Stimulated activated CD8-positive, alpha-beta memory T cell treated with anti-CD3 and anti-CD28 coated beads, Interleukin-15, amount 100 ng/mL, for 48 hours (primary cell): Measurements from ENCODE around the gene ATG2B.
"Not testable (repeated sequence)": the region's sequence is repeated elsewhere in the genome, so short reads cannot be mapped to it uniquely, and the experiment has no call there.

Experiments
- DNase-seq, 2 donors: peaks; one replicate each; pipeline ENCODE4 v3.0.0-alpha.2; 2020; ENCODE audit warnings: low read depth in 2 of 2

The ATG2B gene

GRCh38 chr14:96380735-96381134 lies 17.6 kb upstream of the ATG2B start:
- no peak for DNase-seq

- DNase-seq, result no peak
Measured at GRCh38 chr14:96376093-96376492, 13.0 kb upstream of the ATG2B start.

DNA sequence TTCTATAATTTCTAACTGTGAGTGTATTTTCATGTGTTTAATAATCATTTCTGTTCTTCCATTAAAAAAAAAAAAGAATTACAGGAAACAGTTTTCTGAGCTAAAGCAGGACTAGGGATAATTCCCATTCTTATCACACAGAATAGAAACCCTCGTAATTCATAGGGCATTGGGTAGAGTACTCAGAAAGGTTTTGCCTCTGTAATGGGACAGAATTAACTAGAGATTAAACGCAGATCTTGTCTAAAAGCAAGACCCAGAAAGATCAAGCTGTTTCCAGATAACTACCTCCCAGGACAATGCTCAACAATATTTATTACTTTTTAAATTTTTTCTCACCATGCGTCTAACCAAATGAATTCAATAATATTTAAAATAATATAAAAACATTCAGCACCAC lies 10.4 kb upstream of the ATG2B start:
- no peak for DNase-seq

- no peak for DNase-seq
Measured at GRCh38 chr14:96370528-96370927, 7.4 kb upstream of the ATG2B start.

GRCh38 chr14:96368534-96368933 lies 5.4 kb upstream of the ATG2B start:
- DNase-seq, result no peak

- no peak for DNase-seq
Measured at GRCh38 chr14:96364962-96365361, 1.8 kb upstream of the ATG2B start.

DNA sequence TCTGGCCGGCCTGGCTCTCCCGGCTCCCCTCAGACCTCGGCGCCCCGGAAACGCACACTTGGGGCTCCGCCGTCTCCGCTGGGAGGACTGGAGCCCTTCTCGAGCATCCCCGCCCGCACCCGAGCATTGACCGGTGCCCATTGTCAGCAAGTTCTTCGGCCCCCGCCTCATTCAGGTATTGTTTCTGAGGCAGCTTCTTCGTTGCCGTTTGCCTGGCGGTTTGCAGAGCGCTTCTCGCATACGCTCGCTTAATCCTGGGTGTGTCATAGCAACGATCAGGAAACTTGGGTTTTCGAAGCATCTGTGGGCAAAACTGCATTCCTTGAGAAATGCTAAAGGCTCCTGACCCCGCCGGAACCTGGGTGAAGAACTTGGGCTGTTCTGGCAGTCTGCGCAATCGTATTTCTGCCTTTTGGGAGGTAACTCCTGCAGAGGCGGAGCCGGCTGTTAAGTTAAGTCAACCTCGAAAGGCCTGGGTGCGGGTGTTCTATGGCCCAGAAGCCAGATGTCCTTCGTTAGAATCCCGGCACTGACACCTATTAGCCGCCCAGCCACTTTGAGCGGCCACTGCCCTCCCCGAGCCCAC lies 703 bp upstream of the ATG2B start:
- peak; percentile 4 to 8 for DNase-seq

DNA sequence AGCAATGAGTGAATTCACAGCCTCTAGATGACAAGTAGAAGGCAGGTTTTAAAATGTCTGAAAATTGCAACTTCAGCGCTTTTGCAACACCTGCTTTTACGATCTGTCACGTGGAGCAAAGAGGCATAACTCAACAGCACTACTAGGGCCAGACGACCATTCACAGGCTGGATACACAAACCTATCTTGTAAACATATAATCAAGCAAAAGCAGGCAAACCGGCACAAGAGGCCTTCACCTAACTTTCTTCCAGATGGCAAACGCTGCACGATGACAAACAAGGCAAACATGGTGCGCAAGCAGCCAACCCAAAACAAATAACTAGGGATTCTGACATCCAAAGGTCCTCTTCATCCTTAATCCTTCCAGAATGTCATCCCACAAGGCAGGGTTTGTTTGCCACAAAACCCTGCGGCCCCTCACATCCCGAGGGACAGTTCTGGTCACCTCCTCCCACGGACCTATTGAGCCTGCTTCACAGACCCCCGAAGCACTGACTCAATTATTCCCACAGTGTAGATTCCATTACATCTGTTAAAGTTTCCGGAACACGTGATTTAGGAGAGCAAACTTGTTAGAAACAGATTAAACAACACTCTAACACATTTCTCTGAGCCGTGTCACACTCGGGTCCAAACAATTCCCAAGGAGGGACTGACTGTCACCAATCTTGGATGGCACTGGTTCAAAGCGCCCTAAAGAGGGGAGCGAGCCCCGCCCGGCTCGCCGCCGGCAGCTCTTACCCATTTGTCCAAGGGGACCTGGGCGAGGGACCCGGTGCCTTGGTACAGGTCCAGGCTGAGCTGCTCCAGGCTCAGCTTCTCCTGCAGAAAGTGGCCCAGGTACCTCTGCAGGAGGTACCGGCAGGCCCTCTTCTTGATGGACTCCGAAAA lies 823 bp downstream of the ATG2B start:
- no peak for DNase-seq

DNA sequence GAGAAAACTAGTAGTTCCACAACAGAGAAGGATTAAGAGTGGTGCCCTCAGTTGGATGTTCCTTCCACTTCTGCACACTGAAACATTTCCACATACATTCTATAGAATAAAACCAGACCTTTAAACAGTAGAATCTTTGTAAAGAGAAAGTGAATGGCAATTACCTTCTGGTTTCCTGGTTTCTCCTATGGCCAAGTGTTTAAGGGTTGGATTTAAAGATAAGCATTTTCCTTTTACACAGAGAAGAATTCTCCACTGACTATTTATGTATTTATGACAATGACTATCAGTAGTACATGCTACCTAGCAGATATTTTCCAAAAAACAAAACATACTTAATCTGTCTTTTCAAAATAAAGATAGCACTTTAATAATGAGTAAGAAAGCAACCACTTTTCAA lies 3.2 kb downstream of the ATG2B start:
- DNase-seq, result no peak

GRCh38 chr14:96357216-96357615 lies 5.9 kb downstream of the ATG2B start:
- no peak for DNase-seq

DNA sequence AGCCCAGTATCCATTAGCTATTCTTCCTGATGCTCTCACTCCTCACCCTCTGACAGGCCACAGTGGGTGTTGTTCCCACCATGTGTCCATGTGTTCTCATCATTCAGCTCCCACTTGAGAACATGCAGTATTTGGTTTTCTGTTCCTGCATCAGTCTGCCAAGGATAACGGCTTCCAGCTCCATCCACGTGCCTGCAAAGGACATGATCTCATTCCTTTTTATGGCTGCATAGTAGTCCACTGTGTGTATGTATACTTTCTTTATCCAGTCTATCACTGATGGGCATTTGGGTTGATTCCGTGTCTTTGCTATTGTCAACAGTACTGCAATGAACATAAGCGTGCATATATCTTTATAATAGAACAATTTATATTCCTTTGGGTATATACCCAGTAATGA lies 8.9 kb downstream of the ATG2B start:
- no peak for DNase-seq

DNA sequence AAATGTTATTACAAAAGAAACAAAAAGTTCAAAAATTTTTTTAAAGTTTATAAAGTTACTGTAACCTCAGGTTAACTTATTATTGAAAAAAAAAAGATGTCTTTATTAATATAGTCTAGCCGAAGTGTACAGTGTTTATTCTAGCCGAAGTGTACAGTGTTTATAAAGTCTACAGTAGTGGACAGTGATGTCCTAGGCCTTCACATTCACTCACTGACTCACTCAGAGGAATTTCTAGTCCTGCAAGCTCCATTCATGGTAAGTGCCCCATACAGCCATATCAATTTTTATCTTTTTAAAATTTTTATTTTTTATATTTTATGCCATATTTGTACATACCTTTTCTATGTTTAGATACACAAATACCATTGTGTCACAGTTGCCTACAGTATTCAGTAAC lies 10.4 kb downstream of the ATG2B start:
- DNase-seq, result no peak

GRCh38 chr14:96351986-96352385 lies 11.2 kb downstream of the ATG2B start:
- no peak for DNase-seq

- DNase-seq, result no peak
Measured at GRCh38 chr14:96349286-96350075, 13.7 kb downstream of the ATG2B start.

DNA sequence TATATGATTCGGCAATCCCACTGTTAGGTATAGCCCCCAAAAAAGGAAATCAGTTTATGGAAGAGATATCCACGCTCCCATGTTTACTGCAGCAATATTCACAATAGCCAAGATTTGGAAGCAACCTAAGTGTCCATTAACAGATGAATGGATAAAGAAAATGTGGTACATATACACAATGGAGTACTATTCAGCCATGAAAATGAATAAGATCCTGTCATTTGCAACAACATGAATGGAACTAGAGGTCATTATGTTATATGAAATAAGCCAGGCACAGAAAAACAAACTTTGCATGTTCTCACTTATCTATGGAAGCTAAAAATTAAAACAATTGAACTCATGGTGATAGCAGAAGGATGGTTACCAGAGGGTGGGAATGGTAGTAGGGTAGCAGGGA lies 15.2 kb downstream of the ATG2B start:
- not testable (repeated sequence) for DNase-seq

GRCh38 chr14:96345669-96346068 lies 17.5 kb downstream of the ATG2B start:
- no peak for DNase-seq

- no peak for DNase-seq
Measured at GRCh38 chr14:96341323-96341722, 21.8 kb downstream of the ATG2B start.

DNA sequence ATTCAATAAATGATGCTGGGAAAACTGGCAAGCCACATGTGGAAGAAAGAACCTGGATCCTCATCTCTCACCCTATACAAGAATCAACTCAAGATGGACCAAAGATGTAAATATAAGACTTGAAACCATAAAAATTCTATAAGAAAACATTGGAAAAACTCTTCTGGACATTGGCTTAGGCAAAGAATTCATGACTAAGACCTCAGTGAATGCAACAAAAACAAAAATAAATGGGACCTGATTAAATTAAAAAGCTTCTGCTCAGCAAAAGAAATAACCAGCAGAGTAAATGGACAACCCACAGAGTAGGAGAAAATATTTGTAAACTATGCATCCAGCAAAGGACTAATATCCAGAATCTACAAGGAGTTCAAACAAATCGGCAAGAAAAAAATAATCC lies 24.6 kb downstream of the ATG2B start:
- DNase-seq, result no peak

DNA sequence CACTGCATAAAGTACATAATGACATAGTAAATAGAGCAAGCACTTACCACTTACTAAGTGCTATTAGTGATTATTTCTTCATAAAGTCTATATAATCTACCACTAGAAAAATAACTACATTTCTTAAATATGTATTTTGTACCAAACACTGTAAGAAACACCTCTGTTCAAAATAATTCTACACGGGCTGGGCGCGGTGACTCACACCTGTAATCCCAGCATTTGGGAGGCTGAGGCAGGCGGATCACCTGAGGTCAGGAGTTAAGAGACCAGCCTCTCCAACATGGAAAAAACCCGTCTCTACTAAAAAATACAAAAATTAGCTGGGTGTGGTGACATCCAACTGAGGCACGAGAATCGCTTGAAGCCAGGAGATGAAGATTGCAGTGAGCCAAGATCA lies 38.9 kb downstream of the ATG2B start:
- DNase-seq, result no peak

DNA sequence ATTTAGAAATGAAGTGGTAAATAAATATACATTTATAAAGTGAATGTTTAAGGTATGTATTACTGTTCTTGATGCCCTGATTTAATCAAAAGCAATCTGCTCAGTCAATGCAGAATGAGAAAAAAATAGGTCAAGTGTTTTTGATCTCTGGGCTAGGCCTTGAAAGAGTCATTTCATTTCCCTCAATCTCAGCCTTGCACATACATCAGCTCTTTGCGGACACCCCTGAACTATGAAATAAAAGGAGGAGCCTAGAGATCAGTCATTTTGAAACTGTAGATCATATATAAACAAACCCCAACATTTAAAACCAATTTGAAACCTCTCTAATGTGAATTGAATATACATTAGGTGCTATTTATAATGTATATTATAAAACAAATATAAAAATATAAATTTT lies 42.5 kb downstream of the ATG2B start:
- DNase-seq, result no peak

GRCh38 chr14:96318836-96319235 lies 44.3 kb downstream of the ATG2B start:
- DNase-seq, result no peak

DNA sequence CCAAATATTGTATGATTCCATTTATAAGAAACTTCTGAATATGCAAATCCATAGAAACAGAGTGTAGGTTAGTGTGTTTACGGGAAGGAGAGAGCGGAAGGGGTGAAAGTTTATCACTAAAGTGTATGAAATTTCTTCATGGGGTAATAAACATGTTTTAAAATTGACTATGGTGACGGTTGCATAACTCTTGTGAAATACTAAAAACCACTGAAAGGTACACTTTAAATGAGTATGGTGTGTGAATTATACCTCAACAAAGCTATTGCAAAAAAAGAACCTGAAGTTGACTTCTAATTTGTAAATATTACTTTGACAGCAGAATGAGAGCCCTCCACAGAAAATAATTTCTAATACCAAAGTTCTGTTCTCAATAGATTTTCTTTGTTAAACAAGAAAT lies 47.1 kb downstream of the ATG2B start:
- DNase-seq, result no peak

GRCh38 chr14:96310906-96311305 lies 52.2 kb downstream of the ATG2B start:
- no peak for DNase-seq
